ENCODE data around the gene RALGAPA1. TPM values are rescaled to one million over a fixed set of nuclear protein-coding genes. Genes with fewer than 3 reads are reported as not detected.
A peak's percentile ranks its signal among the peaks of the same experiment; 100 is the strongest.

The RALGAPA1 gene
- total and polyA plus RNA-seq, 2 of the 13 experiments (the other 11 are each of a cell fraction or from before 2014, with no cell fraction given): 65.0 to 89.2 TPM

DNA sequence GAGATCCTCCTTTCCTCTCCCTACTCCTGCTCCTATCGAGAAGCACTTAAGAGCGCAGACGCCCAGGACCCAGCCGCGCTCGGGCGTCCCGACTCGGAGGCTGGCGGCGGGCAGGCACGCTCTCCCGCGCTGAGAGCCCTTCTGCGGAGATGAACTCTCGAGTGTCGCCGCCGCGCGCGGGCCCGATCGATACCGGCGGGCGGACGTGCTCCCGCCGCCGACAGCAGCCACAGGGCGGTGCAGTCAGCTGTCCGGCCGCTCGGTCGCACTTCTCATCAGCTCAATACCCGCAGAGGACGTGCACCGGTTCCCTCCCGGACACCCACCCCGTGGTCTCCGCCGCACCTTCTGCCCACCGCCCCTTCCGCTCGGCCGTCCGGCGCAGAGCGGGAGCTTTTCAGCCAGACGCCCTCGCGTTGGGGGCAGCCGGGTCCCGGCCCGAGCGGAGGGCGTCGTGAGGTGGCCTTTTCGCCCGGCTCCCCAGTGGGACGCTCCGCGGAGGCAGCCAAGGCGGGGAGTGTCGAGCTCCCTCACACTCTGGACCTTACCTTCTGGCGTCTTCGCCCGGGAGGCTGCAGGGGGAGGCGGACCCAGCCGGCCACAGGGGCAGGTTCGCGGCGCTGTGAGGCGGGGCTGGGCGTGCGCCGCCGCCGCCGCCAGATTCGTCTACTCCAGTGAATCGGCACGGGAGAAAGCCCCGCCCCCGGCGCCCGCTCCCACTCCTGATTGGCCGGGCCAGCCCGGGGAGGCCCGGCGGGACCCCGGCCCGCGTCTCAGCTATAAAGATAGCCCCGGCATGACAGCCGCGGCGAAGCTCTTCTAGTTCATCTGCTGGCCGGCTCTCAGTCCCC lies 275.5 kb downstream of the RALGAPA1 start, which contains the start of gene INSM2 (continued):
- TF ChIP-seq, protein P1, sequence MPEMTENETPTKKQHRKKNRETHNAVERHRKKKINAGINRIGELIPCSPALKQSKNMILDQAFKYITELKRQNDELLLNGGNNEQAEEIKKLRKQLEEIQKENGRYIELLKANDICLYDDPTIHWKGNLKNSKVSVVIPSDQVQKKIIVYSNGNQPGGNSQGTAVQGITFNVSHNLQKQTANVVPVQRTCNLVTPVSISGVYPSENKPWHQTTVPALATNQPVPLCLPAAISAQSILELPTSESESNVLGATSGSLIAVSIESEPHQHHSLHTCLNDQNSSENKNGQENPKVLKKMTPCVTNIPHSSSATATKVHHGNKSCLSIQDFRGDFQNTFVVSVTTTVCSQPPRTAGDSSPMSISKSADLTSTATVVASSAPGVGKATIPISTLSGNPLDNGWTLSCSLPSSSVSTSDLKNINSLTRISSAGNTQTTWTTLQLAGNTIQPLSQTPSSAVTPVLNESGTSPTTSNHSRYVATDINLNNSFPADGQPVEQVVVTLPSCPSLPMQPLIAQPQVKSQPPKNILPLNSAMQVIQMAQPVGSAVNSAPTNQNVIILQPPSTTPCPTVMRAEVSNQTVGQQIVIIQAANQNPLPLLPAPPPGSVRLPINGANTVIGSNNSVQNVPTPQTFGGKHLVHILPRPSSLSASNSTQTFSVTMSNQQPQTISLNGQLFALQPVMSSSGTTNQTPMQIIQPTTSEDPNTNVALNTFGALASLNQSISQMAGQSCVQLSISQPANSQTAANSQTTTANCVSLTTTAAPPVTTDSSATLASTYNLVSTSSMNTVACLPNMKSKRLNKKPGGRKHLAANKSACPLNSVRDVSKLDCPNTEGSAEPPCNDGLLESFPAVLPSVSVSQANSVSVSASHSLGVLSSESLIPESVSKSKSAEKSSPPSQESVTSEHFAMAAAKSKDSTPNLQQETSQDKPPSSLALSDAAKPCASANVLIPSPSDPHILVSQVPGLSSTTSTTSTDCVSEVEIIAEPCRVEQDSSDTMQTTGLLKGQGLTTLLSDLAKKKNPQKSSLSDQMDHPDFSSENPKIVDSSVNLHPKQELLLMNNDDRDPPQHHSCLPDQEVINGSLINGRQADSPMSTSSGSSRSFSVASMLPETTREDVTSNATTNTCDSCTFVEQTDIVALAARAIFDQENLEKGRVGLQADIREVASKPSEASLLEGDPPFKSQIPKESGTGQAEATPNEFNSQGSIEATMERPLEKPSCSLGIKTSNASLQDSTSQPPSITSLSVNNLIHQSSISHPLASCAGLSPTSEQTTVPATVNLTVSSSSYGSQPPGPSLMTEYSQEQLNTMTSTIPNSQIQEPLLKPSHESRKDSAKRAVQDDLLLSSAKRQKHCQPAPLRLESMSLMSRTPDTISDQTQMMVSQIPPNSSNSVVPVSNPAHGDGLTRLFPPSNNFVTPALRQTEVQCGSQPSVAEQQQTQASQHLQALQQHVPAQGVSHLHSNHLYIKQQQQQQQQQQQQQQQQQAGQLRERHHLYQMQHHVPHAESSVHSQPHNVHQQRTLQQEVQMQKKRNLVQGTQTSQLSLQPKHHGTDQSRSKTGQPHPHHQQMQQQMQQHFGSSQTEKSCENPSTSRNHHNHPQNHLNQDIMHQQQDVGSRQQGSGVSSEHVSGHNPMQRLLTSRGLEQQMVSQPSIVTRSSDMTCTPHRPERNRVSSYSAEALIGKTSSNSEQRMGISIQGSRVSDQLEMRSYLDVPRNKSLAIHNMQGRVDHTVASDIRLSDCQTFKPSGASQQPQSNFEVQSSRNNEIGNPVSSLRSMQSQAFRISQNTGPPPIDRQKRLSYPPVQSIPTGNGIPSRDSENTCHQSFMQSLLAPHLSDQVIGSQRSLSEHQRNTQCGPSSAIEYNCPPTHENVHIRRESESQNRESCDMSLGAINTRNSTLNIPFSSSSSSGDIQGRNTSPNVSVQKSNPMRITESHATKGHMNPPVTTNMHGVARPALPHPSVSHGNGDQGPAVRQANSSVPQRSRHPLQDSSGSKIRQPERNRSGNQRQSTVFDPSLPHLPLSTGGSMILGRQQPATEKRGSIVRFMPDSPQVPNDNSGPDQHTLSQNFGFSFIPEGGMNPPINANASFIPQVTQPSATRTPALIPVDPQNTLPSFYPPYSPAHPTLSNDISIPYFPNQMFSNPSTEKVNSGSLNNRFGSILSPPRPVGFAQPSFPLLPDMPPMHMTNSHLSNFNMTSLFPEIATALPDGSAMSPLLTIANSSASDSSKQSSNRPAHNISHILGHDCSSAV (CRISPR knock-in tag; IDR thresholded peaks at IDR 0.05; ENCODE audit: borderline replicate concordance): no peak
- no peak for TF ChIP-seq NFE2 (CRISPR knock-in tag; IDR thresholded peaks at IDR 0.05)
- TF ChIP-seq FOXO1 (CRISPR knock-in tag; IDR thresholded peaks at IDR 0.05): peak; percentile 27
- peak; percentile 90; the same call in 1 of the 2 replicates for TF ChIP-seq ZSCAN20 (CRISPR knock-in tag; IDR thresholded peaks at IDR 0.05; ENCODE audit: borderline replicate concordance)
- no peak for TF ChIP-seq RBM22 (optimal IDR thresholded peaks at IDR 0.05; ENCODE audit: low read length)
- 0 out of 2 replicates have a peak, but pooled peaks have one; percentile 2 for TF ChIP-seq GTF2F1 (IDR thresholded peaks at IDR 0.05; ENCODE audit: low read length)
- TF ChIP-seq FOXJ3 (CRISPR knock-in tag; IDR thresholded peaks at IDR 0.05; ENCODE audit: borderline replicate concordance): peak; percentile 15; the same call in 1 of the 2 replicates
- peak; percentile 93; the same call in 1 of the 2 replicates for TF ChIP-seq CAMTA2 (CRISPR knock-in tag; IDR thresholded peaks at IDR 0.05; ENCODE audit: borderline replicate concordance)
- TF ChIP-seq, protein P2, sequence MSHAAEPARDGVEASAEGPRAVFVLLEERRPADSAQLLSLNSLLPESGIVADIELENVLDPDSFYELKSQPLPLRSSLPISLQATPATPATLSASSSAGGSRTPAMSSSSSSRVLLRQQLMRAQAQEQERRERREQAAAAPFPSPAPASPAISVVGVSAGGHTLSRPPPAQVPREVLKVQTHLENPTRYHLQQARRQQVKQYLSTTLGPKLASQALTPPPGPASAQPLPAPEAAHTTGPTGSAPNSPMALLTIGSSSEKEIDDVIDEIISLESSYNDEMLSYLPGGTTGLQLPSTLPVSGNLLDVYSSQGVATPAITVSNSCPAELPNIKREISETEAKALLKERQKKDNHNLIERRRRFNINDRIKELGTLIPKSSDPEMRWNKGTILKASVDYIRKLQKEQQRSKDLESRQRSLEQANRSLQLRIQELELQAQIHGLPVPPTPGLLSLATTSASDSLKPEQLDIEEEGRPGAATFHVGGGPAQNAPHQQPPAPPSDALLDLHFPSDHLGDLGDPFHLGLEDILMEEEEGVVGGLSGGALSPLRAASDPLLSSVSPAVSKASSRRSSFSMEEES (CRISPR knock-in tag; IDR thresholded peaks at IDR 0.05): peak; percentile 25
- TF ChIP-seq PAX8 (CRISPR knock-in tag; IDR thresholded peaks at IDR 0.05; ENCODE audit: borderline replicate concordance): peak; percentile 93; the same call in 1 of the 2 replicates
- peak; percentile 75; the same call in 1 of the 2 replicates for TF ChIP-seq ZBTB20 (CRISPR knock-in tag; IDR thresholded peaks at IDR 0.05; ENCODE audit: borderline replicate concordance, low read depth)
- TF ChIP-seq, protein P3, sequence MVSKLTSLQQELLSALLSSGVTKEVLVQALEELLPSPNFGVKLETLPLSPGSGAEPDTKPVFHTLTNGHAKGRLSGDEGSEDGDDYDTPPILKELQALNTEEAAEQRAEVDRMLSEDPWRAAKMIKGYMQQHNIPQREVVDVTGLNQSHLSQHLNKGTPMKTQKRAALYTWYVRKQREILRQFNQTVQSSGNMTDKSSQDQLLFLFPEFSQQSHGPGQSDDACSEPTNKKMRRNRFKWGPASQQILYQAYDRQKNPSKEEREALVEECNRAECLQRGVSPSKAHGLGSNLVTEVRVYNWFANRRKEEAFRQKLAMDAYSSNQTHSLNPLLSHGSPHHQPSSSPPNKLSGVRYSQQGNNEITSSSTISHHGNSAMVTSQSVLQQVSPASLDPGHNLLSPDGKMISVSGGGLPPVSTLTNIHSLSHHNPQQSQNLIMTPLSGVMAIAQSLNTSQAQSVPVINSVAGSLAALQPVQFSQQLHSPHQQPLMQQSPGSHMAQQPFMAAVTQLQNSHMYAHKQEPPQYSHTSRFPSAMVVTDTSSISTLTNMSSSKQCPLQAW (CRISPR knock-in tag; IDR thresholded peaks at IDR 0.05): peak; percentile 53; the same call in 1 of the 2 replicates
- TF ChIP-seq, protein P4, sequence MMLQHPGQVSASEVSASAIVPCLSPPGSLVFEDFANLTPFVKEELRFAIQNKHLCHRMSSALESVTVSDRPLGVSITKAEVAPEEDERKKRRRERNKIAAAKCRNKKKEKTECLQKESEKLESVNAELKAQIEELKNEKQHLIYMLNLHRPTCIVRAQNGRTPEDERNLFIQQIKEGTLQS (CRISPR knock-in tag; IDR thresholded peaks at IDR 0.05): peak; percentile 16
- no peak for TF ChIP-seq ZNF207 (IDR thresholded peaks at IDR 0.05; ENCODE audit: borderline replicate concordance)
- TF ChIP-seq ZFAT (CRISPR knock-in tag; conservative IDR thresholded peaks at IDR 0.05): peak; percentile 70; the same call in 1 of the 2 replicates
- TF ChIP-seq PRPF4 (IDR thresholded peaks at IDR 0.05; ENCODE audit: low read depth, low read length, poor library complexity, severe bottlenecking): no peak
- no peak for TF ChIP-seq MAFF (IDR thresholded peaks at IDR 0.05; ENCODE audit: low read depth, low read length)
